Measurements from ENCODE around the gene ADAD2. TPM values are rescaled to one million over a fixed set of nuclear protein-coding genes. Genes with fewer than 3 reads are reported as not detected.

The ADAD2 gene
- total RNA-seq, 2 donors from 2014 or later: not detected

- Mint-ChIP-seq H3K36me3 (no peaks in the 10 kb centered on the region), H3K27me3 (no peaks in the 10 kb centered on the region)
- no peak for DNase-seq (ENCODE audit: low spot score)
Measured at GRCh38 chr16:84181144-84181915, 9.6 kb upstream of the ADAD2 start.

GRCh38 chr16:84182104-84182503, 8.9 kb upstream of the ADAD2 start:
- no peaks in the 10 kb centered on the region for H3K9me3 Mint-ChIP-seq
- ATAC-seq: no peak
- DNase-seq (ENCODE audit: low spot score): no peak
- H3K4me3 Mint-ChIP-seq: no peak overlapping the region
- H3K36me3 Mint-ChIP-seq: no peaks in the 10 kb centered on the region
- no peaks in the 10 kb centered on the region for H3K27me3 Mint-ChIP-seq
- no peak overlapping the region for H3K27ac Mint-ChIP-seq
- peaks cover 14% of the 10 kb centered on the region in 2 donors for H3K4me1 Mint-ChIP-seq (ENCODE audit: low read depth in 2 of 2)

More at GRCh38 chr16:84181144-84181915, 9.6 kb upstream of the ADAD2 start:
- Mint-ChIP-seq H3K27ac (no peak overlapping the region), H3K9me3 (no peaks in the 10 kb centered on the region), H3K4me3 (no peak overlapping the region), H3K4me1 (ENCODE audit: low read depth in 2 of 2) (peaks cover 14% of the 10 kb centered on the region in 2 donors)
- ATAC-seq: no peak

- H3K27me3 Mint-ChIP-seq: no peaks in the 10 kb centered on the region
- peaks cover 14% of the 10 kb centered on the region in 2 donors for H3K4me1 Mint-ChIP-seq (ENCODE audit: low read depth in 2 of 2)
- ATAC-seq: no peak
- H3K9me3 Mint-ChIP-seq: no peaks in the 10 kb centered on the region
- no peaks in the 10 kb centered on the region for H3K36me3 Mint-ChIP-seq
- H3K4me3 Mint-ChIP-seq: no peak overlapping the region
- no peak for DNase-seq (ENCODE audit: low spot score)
- H3K27ac Mint-ChIP-seq: no peak overlapping the region
Measured at GRCh38 chr16:84182680-84183571, 8.0 kb upstream of the ADAD2 start.

GRCh38 chr16:84183572-84183875, 7.4 kb upstream of the ADAD2 start:
- Mint-ChIP-seq H3K36me3 (no peaks in the 10 kb centered on the region), H3K4me3 (no peak overlapping the region), H3K9me3 (no peaks in the 10 kb centered on the region), H3K27me3 (no peaks in the 10 kb centered on the region), H3K4me1 (ENCODE audit: low read depth in 2 of 2) (peaks cover 14% of the 10 kb centered on the region in 2 donors), H3K27ac (no peak overlapping the region)
- ATAC-seq (no peak), DNase-seq (ENCODE audit: low spot score) (no peak)

- H3K4me1 Mint-ChIP-seq (ENCODE audit: low read depth in 2 of 2): peaks cover 14% of the 10 kb centered on the region in 2 donors
- DNase-seq (ENCODE audit: low spot score) (no peak), ATAC-seq (no peak)
- H3K9me3 Mint-ChIP-seq: no peaks in the 10 kb centered on the region
- H3K4me3 Mint-ChIP-seq: no peak overlapping the region
- H3K36me3 Mint-ChIP-seq: no peaks in the 10 kb centered on the region
- H3K27me3 Mint-ChIP-seq: no peaks in the 10 kb centered on the region
- no peak overlapping the region for H3K27ac Mint-ChIP-seq
Measured at GRCh38 chr16:84183911-84184591, 6.9 kb upstream of the ADAD2 start.

- no peaks in the 10 kb centered on the region for H3K9me3 Mint-ChIP-seq
- DNase-seq (ENCODE audit: low spot score) (no peak), ATAC-seq (no peak)
- peaks cover 14% of the 10 kb centered on the region in 2 donors for H3K4me1 Mint-ChIP-seq (ENCODE audit: low read depth in 2 of 2)
- peak overlapping the region; percentile 94 for H3K4me3 Mint-ChIP-seq
- no peak overlapping the region for H3K27ac Mint-ChIP-seq
- no peaks in the 10 kb centered on the region for H3K36me3 Mint-ChIP-seq
- no peaks in the 10 kb centered on the region for H3K27me3 Mint-ChIP-seq
Measured at GRCh38 chr16:84184775-84185174, 6.2 kb upstream of the ADAD2 start.

- Mint-ChIP-seq H3K27ac (peak within 1 kb of the TSS; percentile 83 to 94), H3K4me1 (ENCODE audit: low read depth in 2 of 2) (peaks cover 14% of the 10 kb centered on the region in 2 donors), H3K36me3 (no peaks in the 10 kb centered on the region), H3K4me3 (peak within 1 kb of the TSS; percentile 94), H3K9me3 (no peaks in the 10 kb centered on the region), H3K27me3 (no peaks in the 10 kb centered on the region)
- ATAC-seq (peak; percentile 98), DNase-seq (ENCODE audit: low spot score) (peak; percentile 93)
Measured at GRCh38 chr16:84186685-84187437, 4.1 kb upstream of the ADAD2 start, which contains the start of gene TAF1C. TAF1C (minus strand) TSS chr16:84187057; CDS start chr16:84184988, 2,069 bp downstream.

- Mint-ChIP-seq H3K36me3 (no peaks in the 10 kb centered on the region), H3K27ac (no peak overlapping the region), H3K4me1 (ENCODE audit: low read depth in 2 of 2) (peaks cover 0 to 13% of the 10 kb centered on the region in 2 donors), H3K4me3 (no peak overlapping the region), H3K9me3 (no peaks in the 10 kb centered on the region), H3K27me3 (no peaks in the 10 kb centered on the region)
- ATAC-seq: no peak
- no peak for DNase-seq (ENCODE audit: low spot score)
Measured at GRCh38 chr16:84191466-84191865, 509 bp downstream of the ADAD2 start.

GRCh38 chr16:84193480-84193879, 2.5 kb downstream of the ADAD2 start:
- Mint-ChIP-seq H3K4me3 (no peak overlapping the region), H3K27me3 (peaks cover 0 to 2% of the 10 kb centered on the region in 2 donors), H3K4me1 (ENCODE audit: low read depth in 2 of 2) (peaks cover 0 to 13% of the 10 kb centered on the region in 2 donors), H3K27ac (no peak overlapping the region), H3K36me3 (no peaks in the 10 kb centered on the region), H3K9me3 (no peaks in the 10 kb centered on the region)
- DNase-seq (ENCODE audit: low spot score) (no peak), ATAC-seq (no peak)

- Mint-ChIP-seq H3K9me3 (no peaks in the 10 kb centered on the region), H3K4me3 (no peak overlapping the region), H3K36me3 (no peaks in the 10 kb centered on the region), H3K27me3 (peaks cover 0 to 4% of the 10 kb centered on the region in 2 donors), H3K4me1 (ENCODE audit: low read depth in 2 of 2) (peaks cover 0 to 13% of the 10 kb centered on the region in 2 donors), H3K27ac (no peak overlapping the region)
- no peak for ATAC-seq
- no peak for DNase-seq (ENCODE audit: low spot score)
Measured at GRCh38 chr16:84194018-84194417, 3.1 kb downstream of the ADAD2 start.

GRCh38 chr16:84194470-84195200, 3.7 kb downstream of the ADAD2 start:
- no peak overlapping the region for H3K27ac Mint-ChIP-seq
- H3K4me1 Mint-ChIP-seq (ENCODE audit: low read depth in 2 of 2): peaks cover 0 to 13% of the 10 kb centered on the region in 2 donors
- H3K27me3 Mint-ChIP-seq: peaks cover 0 to 4% of the 10 kb centered on the region in 2 donors
- ATAC-seq: peak; percentile 37 to 46
- peak overlapping the region; percentile 27 for H3K4me3 Mint-ChIP-seq
- no peak for DNase-seq (ENCODE audit: low spot score)
- no peaks in the 10 kb centered on the region for H3K9me3 Mint-ChIP-seq
- no peaks in the 10 kb centered on the region for H3K36me3 Mint-ChIP-seq

GRCh38 chr16:84195201-84196093, 4.5 kb downstream of the ADAD2 start:
- H3K27me3 Mint-ChIP-seq: peaks cover 0 to 4% of the 10 kb centered on the region in 2 donors
- ATAC-seq (no peak), DNase-seq (ENCODE audit: low spot score) (no peak)
- peaks cover 0 to 13% of the 10 kb centered on the region in 2 donors for H3K4me1 Mint-ChIP-seq (ENCODE audit: low read depth in 2 of 2)
- H3K9me3 Mint-ChIP-seq: no peaks in the 10 kb centered on the region
- no peak overlapping the region for H3K4me3 Mint-ChIP-seq
- no peak overlapping the region for H3K27ac Mint-ChIP-seq
- no peaks in the 10 kb centered on the region for H3K36me3 Mint-ChIP-seq

All from natural killer cell treated with Interleukin-12 subunit alpha and Interleukin-12 subunit beta and Interleukin-15 and Interleukin-18, amount 100 ng/mL, for 72 hours (primary cell).